Transverse colon (tissue), 4 donors: ENCODE results near the gene SYTL5. TPM values are rescaled to one million over a fixed set of nuclear protein-coding genes. Genes with fewer than 3 reads are reported as not detected.

Experiments
- DNase-seq: peaks from one replicate; pipeline ENCODE4 v3.0.0-alpha.2; 2019
- H3K27ac ChIP-seq, 4 donors: fragments of 200-600 bp; sonication (generic); 2 replicates each; pipeline ENCODE4 v1.5.1; 2016 to 2018; ENCODE audit warnings: inconsistent platforms in 4 of 4
- H3K27me3 ChIP-seq: fragments of 200-600 bp; sonication (generic); 2 replicates; pipeline ENCODE4 v1.5.1; 2017; ENCODE audit warnings: inconsistent platforms
- H3K36me3 ChIP-seq, 4 donors: fragments of 200-600 bp; sonication (generic); 2 replicates each; pipeline ENCODE4 v1.5.1; 2017 to 2019; ENCODE audit warnings: inconsistent platforms in 4 of 4
- H3K4me1 ChIP-seq, 4 donors: fragments of 200-600 bp; sonication (generic); 2 replicates each; pipeline ENCODE4 v1.5.1; 2017 to 2020; ENCODE audit warnings: inconsistent platforms in 4 of 4
- H3K4me3 ChIP-seq, 4 donors: fragments of 200-600 bp; sonication (generic); 1 replicate in 1 of 4; 2 replicates in 3 of 4; pipeline versions ENCODE4 v1.5.1 to v1.6.1; 2017 to 2019; ENCODE audit warnings: inconsistent platforms in 4 of 4
- H3K9me3 ChIP-seq, 2 donors: fragments of 200-600 bp; sonication (generic); 2 replicates each; pipeline ENCODE4 v1.5.1; 2017 to 2019; ENCODE audit warnings: inconsistent platforms in 2 of 2
- CTCF ChIP-seq, 5 experiments: fragments of 200-600 bp in 3 of 5; fragments of 450-650 bp in 2 of 5; sonication (generic) in 3 of 5; IDR thresholded peaks; 1 replicate in 2 of 5; 2 replicates in 3 of 5; pipeline ENCODE4 v1.5.1; 2016 to 2017; ENCODE audit warnings: antibody characterized with exemption in 5 of 5, inconsistent platforms in 3 of 5, mild to moderate bottlenecking in 2 of 5, moderate library complexity in 1 of 5
- EP300 ChIP-seq: sonication (generic); formaldehyde crosslinking; IDR thresholded peaks from one replicate; pipeline ENCODE4 v1.6.1; 2017; ENCODE audit warnings: antibody characterized with exemption, low read depth
- POLR2A ChIP-seq: fragments of 450-650 bp; IDR thresholded peaks from one replicate; pipeline ENCODE4 v1.6.1; 2016; ENCODE audit warnings: antibody characterized with exemption, mild to moderate bottlenecking, moderate library complexity
- POLR2AphosphoS5 ChIP-seq, 3 donors: sonication (generic); formaldehyde crosslinking; IDR thresholded peaks; one replicate each; pipeline ENCODE4 v1.6.1; 2016; ENCODE audit warnings: antibody characterized with exemption in 3 of 3
- WGBS, 2 donors: methylation state at CpG; one replicate each; pipeline ENCODE4 v1.1.5; 2018; ENCODE audit warnings: low coverage in 1 of 2; 5-methylcytosine and 5-hydroxymethylcytosine counted together
- in situ Hi-C, 4 donors: fragments of 200-750 bp; cut with MboI; loops; one replicate each; pipeline versions ENCODE4 v1.15.0 to v1.15.1; 2017; ENCODE audit warnings: low sequenced_read_pairs in 3 of 4, low pct_ligation_motif_present in 1 of 4, low pct_unique_long_range_greater_than_20kb in 1 of 4
- intact Hi-C: fragments of 100-400 bp; cut with DNase I; formaldehyde crosslinking; loops from one replicate; pipeline ENCODE4 v1.15.1; 2023; ENCODE audit warnings: low total_unique reads
- total RNA-seq, 4 donors: library from RNA; depleted of rRNA; stranded (reverse); fragments of >200 nt; gene quantifications; one replicate each; pipeline ENCODE4 v1.1.0, GENCODE V29; 2016

Gene SYTL5
- total RNA-seq, 4 donors from 2014 or later, result 0.60 to 8.1 (median 5.5) TPM

GRCh38 chrX:38112566-38112965 lies 106.2 kb downstream of the SYTL5 start:
- no peak overlapping the region for H3K4me3 ChIP-seq
- no peaks in the 10 kb centered on the region for H3K4me1 ChIP-seq
- H3K36me3 ChIP-seq, result no peaks in the 10 kb centered on the region
- DNase-seq, result no peak
- intact Hi-C loops, result no loop called here
- H3K27ac ChIP-seq, result no peak overlapping the region
- 70% methylated on average over 4 of the region's 4 CpGs; no CpG with 5 or more reads in 1 of the 2 donors for WGBS, 2 donors
- TF ChIP-seq EP300 (no peak), POLR2AphosphoS5 (IDR thresholded peaks at IDR 0.05) (no peak), POLR2A (no peak), CTCF (IDR thresholded peaks at IDR 0.05) (no peak)
- in situ Hi-C loops, result no loop called here
- no peaks in the 10 kb centered on the region for H3K9me3 ChIP-seq
- H3K27me3 ChIP-seq, result no peaks in the 10 kb centered on the region

- WGBS, 2 donors, result 55% methylated on average over 1 of the region's 1 CpG; no CpG with 5 or more reads in 1 of the 2 donors
- intact Hi-C loops, result no loop called here
Measured at GRCh38 chrX:38116706-38117105, 110.4 kb downstream of the SYTL5 start.

GRCh38 chrX:38117485-38117884 lies 111.1 kb downstream of the SYTL5 start:
- no peaks in the 10 kb centered on the region for H3K4me1 ChIP-seq
- H3K27ac ChIP-seq, result no peak overlapping the region
- no peak for TF ChIP-seq EP300
- no peak for TF ChIP-seq POLR2AphosphoS5 (IDR thresholded peaks at IDR 0.05)
- TF ChIP-seq POLR2A, result no peak
- TF ChIP-seq CTCF (IDR thresholded peaks at IDR 0.05), result no peak
- no peak overlapping the region for H3K4me3 ChIP-seq
- in situ Hi-C loops (no loop called here), intact Hi-C loops (no loop called here)
- no peaks in the 10 kb centered on the region for H3K27me3 ChIP-seq
- no peaks in the 10 kb centered on the region for H3K9me3 ChIP-seq
- no peak for DNase-seq
- 68% methylated on average over 7 of the region's 7 CpGs; no CpG with 5 or more reads in 1 of the 2 donors for WGBS, 2 donors
- H3K36me3 ChIP-seq, result no peaks in the 10 kb centered on the region

More at GRCh38 chrX:38116706-38117105, 110.4 kb downstream of the SYTL5 start:
- H3K4me1 ChIP-seq, result no peaks in the 10 kb centered on the region
- H3K9me3 ChIP-seq, result no peaks in the 10 kb centered on the region
- in situ Hi-C loops, result no loop called here
- H3K27me3 ChIP-seq, result no peaks in the 10 kb centered on the region
- no peak overlapping the region for H3K27ac ChIP-seq
- H3K36me3 ChIP-seq, result no peaks in the 10 kb centered on the region
- TF ChIP-seq POLR2AphosphoS5 (IDR thresholded peaks at IDR 0.05) (no peak), POLR2A (no peak), EP300 (no peak), CTCF (IDR thresholded peaks at IDR 0.05) (no peak)
- no peak for DNase-seq
- no peak overlapping the region for H3K4me3 ChIP-seq

GRCh38 chrX:38124000-38124399 lies 117.6 kb downstream of the SYTL5 start:
- no peaks in the 10 kb centered on the region for H3K4me1 ChIP-seq
- intact Hi-C loops, result no loop called here
- no peaks in the 10 kb centered on the region for H3K36me3 ChIP-seq
- H3K27me3 ChIP-seq, result no peaks in the 10 kb centered on the region
- no peak overlapping the region for H3K27ac ChIP-seq
- no peaks in the 10 kb centered on the region for H3K9me3 ChIP-seq
- 73% methylated on average over 1 of the region's 1 CpG; no CpG with 5 or more reads in 1 of the 2 donors for WGBS, 2 donors
- no peak for TF ChIP-seq CTCF (IDR thresholded peaks at IDR 0.05)
- TF ChIP-seq EP300, result no peak
- TF ChIP-seq POLR2AphosphoS5 (IDR thresholded peaks at IDR 0.05), result no peak
- no peak for TF ChIP-seq POLR2A
- in situ Hi-C loops, result no loop called here
- DNase-seq, result no peak
- H3K4me3 ChIP-seq, result no peak overlapping the region
